ENCODE data around the gene PUM1. TPM values are rescaled to one million over a fixed set of nuclear protein-coding genes. Genes with fewer than 3 reads are reported as not detected.
"Not testable (repeated sequence)": the region's sequence is repeated elsewhere in the genome, so short reads cannot be mapped to it uniquely, and the experiment has no call there.

Gene PUM1
- total RNA-seq, 1 donor from 2014 or later, result 129 TPM

GRCh38 chr1:30998171-30998570 lies 67.3 kb downstream of the PUM1 start:
- DNase-seq (ENCODE audit: low spot score), result no peak

- no peak for DNase-seq (ENCODE audit: low spot score)
Measured at GRCh38 chr1:30997463-30998057, 68.0 kb downstream of the PUM1 start.

GRCh38 chr1:30995990-30996612 lies 69.4 kb downstream of the PUM1 start:
- DNase-seq (ENCODE audit: low spot score), result no peak

- no peak for DNase-seq (ENCODE audit: low spot score)
Measured at GRCh38 chr1:30991862-30992606, 73.5 kb downstream of the PUM1 start.

GRCh38 chr1:30990591-30990990 lies 74.9 kb downstream of the PUM1 start:
- no peak for DNase-seq (ENCODE audit: low spot score)

GRCh38 chr1:30988045-30988444 lies 77.5 kb downstream of the PUM1 start:
- DNase-seq (ENCODE audit: low spot score), result no peak

- DNase-seq (ENCODE audit: low spot score), result no peak
Measured at GRCh38 chr1:30986755-30987154, 78.8 kb downstream of the PUM1 start.

GRCh38 chr1:30984991-30985503 lies 80.5 kb downstream of the PUM1 start:
- no peak for DNase-seq (ENCODE audit: low spot score)

- DNase-seq (ENCODE audit: low spot score), result no peak
Measured at GRCh38 chr1:30984165-30984889, 81.2 kb downstream of the PUM1 start.

GRCh38 chr1:30982937-30983336 lies 82.6 kb downstream of the PUM1 start:
- no peak for DNase-seq (ENCODE audit: low spot score)

- DNase-seq (ENCODE audit: low spot score), result no peak
Measured at GRCh38 chr1:30982431-30982830, 83.1 kb downstream of the PUM1 start.

GRCh38 chr1:30981172-30981571 lies 84.3 kb downstream of the PUM1 start:
- DNase-seq (ENCODE audit: low spot score), result no peak

- DNase-seq (ENCODE audit: low spot score), result no peak
Measured at GRCh38 chr1:30977511-30977910, 88.0 kb downstream of the PUM1 start.

- DNase-seq (ENCODE audit: low spot score), result no peak
Measured at GRCh38 chr1:30977105-30977504, 88.4 kb downstream of the PUM1 start.

GRCh38 chr1:30976143-30976542 lies 89.4 kb downstream of the PUM1 start:
- no peak for DNase-seq (ENCODE audit: low spot score)

GRCh38 chr1:30975217-30975616 lies 90.3 kb downstream of the PUM1 start:
- DNase-seq (ENCODE audit: low spot score), result no peak

GRCh38 chr1:30974536-30974935 lies 91.0 kb downstream of the PUM1 start:
- no peak for DNase-seq (ENCODE audit: low spot score)

GRCh38 chr1:30972349-30972748 lies 93.2 kb downstream of the PUM1 start:
- not testable (repeated sequence) for DNase-seq (ENCODE audit: low spot score)

GRCh38 chr1:30971496-30971895 lies 94.0 kb downstream of the PUM1 start:
- DNase-seq (ENCODE audit: low spot score), result no peak

- DNase-seq (ENCODE audit: low spot score), result no peak
Measured at GRCh38 chr1:30969903-30970302, 95.6 kb downstream of the PUM1 start.

- no peak for DNase-seq (ENCODE audit: low spot score)
Measured at GRCh38 chr1:30968220-30968971, 97.1 kb downstream of the PUM1 start.

Measured in mucosa of gallbladder (tissue), 1 donor.